GM23338 (cell line): ENCODE measurements around the gene CACNA2D4. TPM values are rescaled to one million over a fixed set of nuclear protein-coding genes. Genes with fewer than 3 reads are reported as not detected.

ENCODE experiments used
- ATAC-seq: fragments of 200-7000 bp; cut with Tn5 transposase; 3 replicates; pipeline ENCODE4 v1.9.1; 2020
- DNase-seq: peaks from one replicate; pipeline ENCODE4 v3.0.0-alpha.2; 2015; ENCODE audit warnings: low spot score
- H2AFZ ChIP-seq: fragments of 200-600 bp; sonication (generic); 2 replicates; pipeline ENCODE4 v1.8.0; 2016; ENCODE audit warnings: antibody characterized with exemption, mild to moderate bottlenecking, moderate library complexity
- H3F3A ChIP-seq: fragments of 200-600 bp; sonication (generic); replicated peaks from 2 replicates; pipeline ENCODE4 v1.8.0; 2017; ENCODE audit warnings: antibody characterized with exemption, mixed run types, low read depth
- H3K27ac ChIP-seq: fragments of 200-600 bp; sonication (generic); 2 replicates; pipeline ENCODE4 v1.6.1; 2016; ENCODE audit warnings: low read depth
- H3K27me3 ChIP-seq: fragments of 200-600 bp; sonication (generic); 2 replicates; pipeline ENCODE4 v1.8.0; 2016; ENCODE audit warnings: mild to moderate bottlenecking, mixed run types, moderate library complexity; ENCODE audit not compliant: insufficient read depth
- H3K36me3 ChIP-seq: fragments of 200-600 bp; sonication (generic); 2 replicates; pipeline ENCODE4 v1.8.0; 2016; ENCODE audit warnings: mild to moderate bottlenecking; ENCODE audit not compliant: insufficient read depth
- H3K4me1 ChIP-seq: fragments of 200-600 bp; sonication (generic); 2 replicates; pipeline ENCODE4 v1.8.0; 2016; ENCODE audit warnings: mild to moderate bottlenecking, moderate library complexity; ENCODE audit not compliant: insufficient read depth
- H3K4me2 ChIP-seq: fragments of 200-600 bp; sonication (generic); 2 replicates; pipeline ENCODE4 v1.7.1; 2017; ENCODE audit warnings: mixed run types
- H3K4me3 ChIP-seq: fragments of 200-600 bp; sonication (generic); 2 replicates; pipeline ENCODE4 v1.6.1; 2016; ENCODE audit warnings: mixed run types
- H3K79me2 ChIP-seq: fragments of 200-600 bp; sonication (generic); replicated peaks from 2 replicates; pipeline ENCODE4 v1.8.0; 2017; ENCODE audit warnings: mild to moderate bottlenecking; ENCODE audit not compliant: insufficient read depth
- H3K9me2 ChIP-seq: fragments of 200-600 bp; sonication (generic); 2 replicates; pipeline ENCODE4 v1.8.0; 2017; ENCODE audit not compliant: insufficient read depth
- H4K20me1 ChIP-seq: fragments of 200-600 bp; sonication (generic); replicated peaks from 2 replicates; pipeline ENCODE4 v1.8.0; 2017; ENCODE audit warnings: mild to moderate bottlenecking; ENCODE audit not compliant: insufficient read depth
- H3K27ac Mint-ChIP-seq: 2 replicates; pipeline ENCODE4 v1.8.0; 2020; ENCODE audit warnings: inconsistent platforms, mild to moderate bottlenecking, moderate library complexity, mixed read lengths
- H3K27me3 Mint-ChIP-seq: 3 replicates; pipeline ENCODE4 v1.8.0; 2022; ENCODE audit warnings: low read depth, mild to moderate bottlenecking, moderate library complexity, mixed read lengths, inconsistent platforms; ENCODE audit not compliant: insufficient read depth, poor library complexity
- H3K36me3 Mint-ChIP-seq: 3 replicates; pipeline ENCODE4 v1.8.0; 2021; ENCODE audit warnings: low read depth, mild to moderate bottlenecking, inconsistent platforms, moderate library complexity, mixed read lengths
- H3K4me1 Mint-ChIP-seq: 3 replicates; pipeline ENCODE4 v1.8.0; 2020; ENCODE audit warnings: mild to moderate bottlenecking, inconsistent platforms, mixed read lengths
- H3K4me3 Mint-ChIP-seq: 3 replicates; pipeline ENCODE4 v1.8.0; 2021; ENCODE audit warnings: moderate library complexity, mild to moderate bottlenecking, inconsistent platforms, mixed read lengths
- H3K9me3 Mint-ChIP-seq: 3 replicates; pipeline ENCODE4 v1.8.0; 2020; ENCODE audit warnings: moderate library complexity, mild to moderate bottlenecking, inconsistent platforms, mixed read lengths
- CREB1 ChIP-seq: fragments of 250-450 bp; sonication (Bioruptor Pico); IDR thresholded peaks from 2 replicates; pipeline ENCODE4 v1.5.0; 2020; ENCODE audit warnings: low read depth, mild to moderate bottlenecking, moderate library complexity
- CTCF ChIP-seq, 2 experiments: fragments of 200-600 bp in 1 of 2; sonication (generic) in 1 of 2; conservative IDR thresholded peaks; 2 replicates each; pipeline versions ENCODE4 v1.5.1 to v1.6.1; 2016 to 2017; ENCODE audit warnings: antibody characterized with exemption in 2 of 2, low read depth in 2 of 2, mild to moderate bottlenecking in 2 of 2, moderate library complexity in 1 of 2
- JUNB ChIP-seq: IDR thresholded peaks from one replicate; pipeline ENCODE4 v1.6.1; 2016; ENCODE audit warnings: antibody characterized with exemption; ENCODE audit not compliant: unreplicated experiment
- STAT1 ChIP-seq: IDR thresholded peaks from one replicate; pipeline ENCODE4 v1.6.1; 2016; ENCODE audit warnings: antibody characterized with exemption; ENCODE audit not compliant: unreplicated experiment
- polyA plus RNA-seq: library from polyadenylated mRNA; unstranded; fragments of >200 nt; fragmentation: Nextera tagmentation; extraction: Ambion mirVana; gene quantifications from 2 replicates; pipeline ENCODE4 v1.2.1, GENCODE V29; 2016
- total RNA-seq: library from RNA; depleted of rRNA; stranded (reverse); fragments of >200 nt; shearing (Covaris generic); gene quantifications from 2 replicates; pipeline ENCODE4 v1.2.3, GENCODE V29; 2014
- TF ChIP-seq, protein P1 (sequence below): fragments of 250-450 bp; sonication (Bioruptor Pico); IDR thresholded peaks from 2 replicates; pipeline ENCODE4 v1.5.0; 2020; ENCODE audit warnings: mild to moderate bottlenecking, moderate library complexity
- TF ChIP-seq, protein P2 (sequence below): IDR thresholded peaks from 2 replicates; pipeline ENCODE4 v1.6.1; 2016; ENCODE audit warnings: antibody characterized with exemption

Gene CACNA2D4
- total and polyA plus RNA-seq, 2 experiments from 2014 or later, result 0.07 to 0.24 TPM

- Histone ChIP-seq H3K4me1 (peaks cover 4% of the 10 kb centered on the region; the same call in 1 of the 2 replicates), H3K4me3 (no peak overlapping the region), H3K27me3 (no peaks in the 10 kb centered on the region), H3K4me2 (no peak overlapping the region), H3K79me2 (peaks cover 88% of the 10 kb centered on the region), H4K20me1 (peaks cover 17% of the 10 kb centered on the region), H3K27ac (no peak overlapping the region), H3K36me3 (no peaks in the 10 kb centered on the region), H3F3A (no peaks in the 10 kb centered on the region), H3K9me2 (no peaks in the 10 kb centered on the region), H2AFZ (no peak overlapping the region)
- TF ChIP-seq JUNB (no peak), CTCF (conservative IDR thresholded peaks at IDR 0.05; ENCODE audit: low read depth in 2 of 2) (no peak), CREB1 (no peak), STAT1 (no peak)
- TF ChIP-seq, protein P1, sequence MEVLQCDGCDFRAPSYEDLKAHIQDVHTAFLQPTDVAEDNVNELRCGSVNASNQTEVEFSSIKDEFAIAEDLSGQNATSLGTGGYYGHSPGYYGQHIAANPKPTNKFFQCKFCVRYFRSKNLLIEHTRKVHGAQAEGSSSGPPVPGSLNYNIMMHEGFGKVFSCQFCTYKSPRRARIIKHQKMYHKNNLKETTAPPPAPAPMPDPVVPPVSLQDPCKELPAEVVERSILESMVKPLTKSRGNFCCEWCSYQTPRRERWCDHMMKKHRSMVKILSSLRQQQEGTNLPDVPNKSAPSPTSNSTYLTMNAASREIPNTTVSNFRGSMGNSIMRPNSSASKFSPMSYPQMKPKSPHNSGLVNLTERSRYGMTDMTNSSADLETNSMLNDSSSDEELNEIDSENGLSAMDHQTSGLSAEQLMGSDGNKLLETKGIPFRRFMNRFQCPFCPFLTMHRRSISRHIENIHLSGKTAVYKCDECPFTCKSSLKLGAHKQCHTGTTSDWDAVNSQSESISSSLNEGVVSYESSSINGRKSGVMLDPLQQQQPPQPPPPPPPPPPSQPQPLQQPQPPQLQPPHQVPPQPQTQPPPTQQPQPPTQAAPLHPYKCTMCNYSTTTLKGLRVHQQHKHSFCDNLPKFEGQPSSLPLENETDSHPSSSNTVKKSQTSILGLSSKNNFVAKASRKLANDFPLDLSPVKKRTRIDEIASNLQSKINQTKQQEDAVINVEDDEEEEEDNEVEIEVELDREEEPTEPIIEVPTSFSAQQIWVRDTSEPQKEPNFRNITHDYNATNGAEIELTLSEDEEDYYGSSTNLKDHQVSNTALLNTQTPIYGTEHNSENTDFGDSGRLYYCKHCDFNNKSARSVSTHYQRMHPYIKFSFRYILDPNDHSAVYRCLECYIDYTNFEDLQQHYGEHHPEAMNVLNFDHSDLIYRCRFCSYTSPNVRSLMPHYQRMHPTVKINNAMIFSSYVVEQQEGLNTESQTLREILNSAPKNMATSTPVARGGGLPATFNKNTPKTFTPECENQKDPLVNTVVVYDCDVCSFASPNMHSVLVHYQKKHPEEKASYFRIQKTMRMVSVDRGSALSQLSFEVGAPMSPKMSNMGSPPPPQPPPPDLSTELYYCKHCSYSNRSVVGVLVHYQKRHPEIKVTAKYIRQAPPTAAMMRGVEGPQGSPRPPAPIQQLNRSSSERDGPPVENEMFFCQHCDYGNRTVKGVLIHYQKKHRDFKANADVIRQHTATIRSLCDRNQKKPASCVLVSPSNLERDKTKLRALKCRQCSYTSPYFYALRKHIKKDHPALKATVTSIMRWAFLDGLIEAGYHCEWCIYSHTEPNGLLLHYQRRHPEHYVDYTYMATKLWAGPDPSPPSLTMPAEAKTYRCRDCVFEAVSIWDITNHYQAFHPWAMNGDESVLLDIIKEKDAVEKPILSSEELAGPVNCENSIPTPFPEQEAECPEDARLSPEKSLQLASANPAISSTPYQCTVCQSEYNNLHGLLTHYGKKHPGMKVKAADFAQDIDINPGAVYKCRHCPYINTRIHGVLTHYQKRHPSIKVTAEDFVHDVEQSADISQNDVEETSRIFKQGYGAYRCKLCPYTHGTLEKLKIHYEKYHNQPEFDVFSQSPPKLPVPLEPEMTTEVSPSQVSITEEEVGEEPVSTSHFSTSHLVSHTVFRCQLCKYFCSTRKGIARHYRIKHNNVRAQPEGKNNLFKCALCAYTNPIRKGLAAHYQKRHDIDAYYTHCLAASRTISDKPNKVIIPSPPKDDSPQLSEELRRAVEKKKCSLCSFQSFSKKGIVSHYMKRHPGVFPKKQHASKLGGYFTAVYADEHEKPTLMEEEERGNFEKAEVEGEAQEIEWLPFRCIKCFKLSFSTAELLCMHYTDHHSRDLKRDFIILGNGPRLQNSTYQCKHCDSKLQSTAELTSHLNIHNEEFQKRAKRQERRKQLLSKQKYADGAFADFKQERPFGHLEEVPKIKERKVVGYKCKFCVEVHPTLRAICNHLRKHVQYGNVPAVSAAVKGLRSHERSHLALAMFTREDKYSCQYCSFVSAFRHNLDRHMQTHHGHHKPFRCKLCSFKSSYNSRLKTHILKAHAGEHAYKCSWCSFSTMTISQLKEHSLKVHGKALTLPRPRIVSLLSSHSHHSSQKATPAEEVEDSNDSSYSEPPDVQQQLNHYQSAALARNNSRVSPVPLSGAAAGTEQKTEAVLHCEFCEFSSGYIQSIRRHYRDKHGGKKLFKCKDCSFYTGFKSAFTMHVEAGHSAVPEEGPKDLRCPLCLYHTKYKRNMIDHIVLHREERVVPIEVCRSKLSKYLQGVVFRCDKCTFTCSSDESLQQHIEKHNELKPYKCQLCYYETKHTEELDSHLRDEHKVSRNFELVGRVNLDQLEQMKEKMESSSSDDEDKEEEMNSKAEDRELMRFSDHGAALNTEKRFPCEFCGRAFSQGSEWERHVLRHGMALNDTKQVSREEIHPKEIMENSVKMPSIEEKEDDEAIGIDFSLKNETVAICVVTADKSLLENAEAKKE (CRISPR knock-in tag), result no peak
- TF ChIP-seq, protein P2, sequence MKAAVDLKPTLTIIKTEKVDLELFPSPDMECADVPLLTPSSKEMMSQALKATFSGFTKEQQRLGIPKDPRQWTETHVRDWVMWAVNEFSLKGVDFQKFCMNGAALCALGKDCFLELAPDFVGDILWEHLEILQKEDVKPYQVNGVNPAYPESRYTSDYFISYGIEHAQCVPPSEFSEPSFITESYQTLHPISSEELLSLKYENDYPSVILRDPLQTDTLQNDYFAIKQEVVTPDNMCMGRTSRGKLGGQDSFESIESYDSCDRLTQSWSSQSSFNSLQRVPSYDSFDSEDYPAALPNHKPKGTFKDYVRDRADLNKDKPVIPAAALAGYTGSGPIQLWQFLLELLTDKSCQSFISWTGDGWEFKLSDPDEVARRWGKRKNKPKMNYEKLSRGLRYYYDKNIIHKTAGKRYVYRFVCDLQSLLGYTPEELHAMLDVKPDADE, result no peak
- Mint-ChIP-seq H3K27ac (no peak overlapping the region), H3K36me3 (no peaks in the 10 kb centered on the region), H3K9me3 (no peaks in the 10 kb centered on the region), H3K4me1 (peaks cover 16% of the 10 kb centered on the region; the same call in 2 of the 3 replicates), H3K4me3 (no peak overlapping the region), H3K27me3 (no peaks in the 10 kb centered on the region)
- DNase-seq (no peak), ATAC-seq (no peak)
Measured at GRCh38 chr12:1766110-1766509, 152.3 kb downstream of the CACNA2D4 start.
